HCT116 (cell line): Measurements from ENCODE around the gene UBXN2A. TPM values are rescaled to one million over a fixed set of nuclear protein-coding genes. Genes with fewer than 3 reads are reported as not detected.

Experiments used
- ATAC-seq: fragments of 200-7000 bp; cut with Tn5 transposase; 2 replicates; pipeline ENCODE4 v1.9.1; 2020; ENCODE audit warnings: mild to moderate bottlenecking, moderate library complexity
- BruUV-seq: library from RNA; stranded (reverse); fragments of 400-500 nt; replicated peaks from 2 replicates; lab custom pipeline; 2021; lab: Mats Ljungman, UMichigan
- CTCF ChIA-PET: fragments of 300-600 bp; sonication (Branson Sonifier 250); formaldehyde crosslinking; loops from one replicate; lab custom pipeline; 2021; ENCODE audit warnings: antibody characterized with exemption; lab: Charles Lee
- POLR2A ChIA-PET: fragments of 300-600, 350-600 bp; sonication (Branson Sonifier 250); formaldehyde crosslinking; loops from one replicate; lab custom pipeline; 2021; ENCODE audit warnings: antibody characterized with exemption; lab: Charles Lee
- RAD21 ChIA-PET, 2 experiments: fragments of 300-600 bp; sonication (Branson Sonifier 250); formaldehyde crosslinking; loops; one replicate each; lab custom pipeline; 2023; ENCODE audit warnings: low total read pairs in 2 of 2; ENCODE audit not compliant: uncharacterized antibody in 2 of 2, unreplicated experiment in 2 of 2, low non-redundant PET in 1 of 2; lab: Charles Lee
- DNase-seq: peaks from one replicate; pipeline ENCODE4 v3.0.0-alpha.2; 2010; ENCODE audit warnings: low read depth, low spot score
- H2AFZ ChIP-seq: fragments of 200-600 bp; shearing (Covaris generic), sonication (generic); 2 replicates; pipeline ENCODE4 v1.6.1; 2017; ENCODE audit warnings: low read depth, mixed run types, mixed read lengths, antibody characterized with exemption, low read length; ENCODE audit not compliant: poor library complexity, severe bottlenecking
- H3K27ac ChIP-seq: 2 replicates; pipeline ENCODE4 v1.5.1; 2012; ENCODE audit warnings: low read depth, low read length
- H3K27me3 ChIP-seq: fragments of 200-600 bp; sonication (generic); 2 replicates; pipeline ENCODE4 v1.6.1; 2016; ENCODE audit warnings: mixed run types, low read length, mixed read lengths; ENCODE audit not compliant: insufficient read depth
- H3K36me3 ChIP-seq, 2 experiments: fragments of 200-500 bp in 1 of 2; fragments of 200-600 bp in 1 of 2; sonication (Bioruptor generic) in 1 of 2; sonication (generic) in 1 of 2; 2 replicates each; pipeline versions ENCODE4 v1.5.1 to v1.6.1; 2014 to 2016; ENCODE audit warnings: low read length in 2 of 2, inconsistent platforms in 1 of 2, mixed read lengths in 1 of 2, mixed run types in 1 of 2; ENCODE audit not compliant: insufficient read depth in 2 of 2, control insufficient read depth in 1 of 2
- H3K4me1 ChIP-seq, 2 experiments: fragments of 200-600 bp in 1 of 2; sonication (generic) in 1 of 2; 2 replicates each; pipeline versions ENCODE4 v1.5.1 to v1.6.1; 2012 to 2017; ENCODE audit warnings: low read length in 2 of 2, inconsistent platforms in 1 of 2, mild to moderate bottlenecking in 1 of 2, mixed read lengths in 1 of 2, mixed run types in 1 of 2, moderate library complexity in 1 of 2; ENCODE audit not compliant: insufficient read depth in 2 of 2, control insufficient read depth in 1 of 2
- H3K4me2 ChIP-seq: fragments of 200-600 bp; sonication (generic); 2 replicates; pipeline ENCODE4 v1.6.1; 2017; ENCODE audit warnings: mixed run types, low read length, mixed read lengths
- H3K4me3 ChIP-seq, 2 experiments: fragments of 200-600 bp in 1 of 2; sonication (generic) in 1 of 2; replicated peaks in 1 of 2; 2 replicates each; pipeline ENCODE4 v1.5.1; 2011 to 2016; ENCODE audit warnings: low read length in 2 of 2, control low read depth in 1 of 2, low read depth in 1 of 2, mild to moderate bottlenecking in 1 of 2, mixed read lengths in 1 of 2, mixed run types in 1 of 2
- H3K79me2 ChIP-seq: fragments of 200-600 bp; sonication (generic); 2 replicates; pipeline ENCODE4 v1.6.1; 2017; ENCODE audit warnings: mild to moderate bottlenecking, mixed run types, low read length, moderate library complexity, mixed read lengths; ENCODE audit not compliant: insufficient read depth
- H3K9ac ChIP-seq: fragments of 200-600 bp; sonication (generic); 2 replicates; pipeline ENCODE4 v1.6.1; 2016; ENCODE audit warnings: low read length, mixed read lengths
- H3K9me2 ChIP-seq: fragments of 200-600 bp; sonication (generic), shearing (Covaris generic); 2 replicates; pipeline ENCODE4 v1.6.1; 2017; ENCODE audit warnings: mixed run types, mild to moderate bottlenecking, moderate library complexity; ENCODE audit not compliant: insufficient read depth
- H3K9me3 ChIP-seq, 2 experiments: fragments of 200-500 bp in 1 of 2; fragments of 200-600 bp in 1 of 2; sonication (Bioruptor generic) in 1 of 2; sonication (generic) in 1 of 2; 2 replicates each; pipeline ENCODE4 v1.6.1; 2014 to 2017; ENCODE audit warnings: low read length in 2 of 2, mixed read lengths in 2 of 2, inconsistent platforms in 1 of 2, low read depth in 1 of 2, mild to moderate bottlenecking in 1 of 2, mixed run types in 1 of 2, moderate library complexity in 1 of 2; ENCODE audit not compliant: control insufficient read depth in 1 of 2, insufficient read depth in 1 of 2
- H4K20me1 ChIP-seq: fragments of 200-600 bp; sonication (generic), shearing (Covaris generic); 2 replicates; pipeline ENCODE4 v1.6.1; 2017; ENCODE audit warnings: mixed run types, mild to moderate bottlenecking, moderate library complexity; ENCODE audit not compliant: insufficient read depth
- CBX3 ChIP-seq: IDR thresholded peaks from 2 replicates; pipeline ENCODE4 v1.6.1; 2012; ENCODE audit warnings: low read depth
- CEBPB ChIP-seq: IDR thresholded peaks from 2 replicates; pipeline ENCODE4 v1.6.1; 2012; ENCODE audit warnings: low read depth
- FOSL1 ChIP-seq: IDR thresholded peaks from 2 replicates; pipeline ENCODE4 v1.6.1; 2012; ENCODE audit warnings: low read depth
- JUND ChIP-seq: IDR thresholded peaks from 2 replicates; pipeline ENCODE4 v1.6.1; 2012
- POLR2AphosphoS5 ChIP-seq: IDR thresholded peaks from 2 replicates; pipeline ENCODE4 v1.6.1; 2011; ENCODE audit warnings: mild to moderate bottlenecking, low read depth, low read length, moderate library complexity
- RAD21 ChIP-seq: IDR thresholded peaks from 2 replicates; pipeline ENCODE4 v1.6.1; 2012; ENCODE audit warnings: low read depth, mild to moderate bottlenecking
- ZFX ChIP-seq: fragments of 450-650 bp; IDR thresholded peaks from 2 replicates; pipeline ENCODE4 v1.6.1; 2017
- intact Hi-C: fragments of 100-400 bp; cut with micrococcal nuclease; formaldehyde crosslinking; loops from 2 replicates; pipeline ENCODE4 v1.10.0; 2022
- total RNA-seq: library from RNA; stranded (reverse); gene quantifications from one replicate; pipeline ENCODE4 v1.2.1, GENCODE V29; 2021; ENCODE audit not compliant: unreplicated experiment
- TF ChIP-seq, protein P1 (sequence below), 3 experiments: fragments of 200-600 bp in 1 of 3; sonication (generic) in 1 of 3; IDR thresholded peaks in 2 of 3; conservative IDR thresholded peaks in 1 of 3; 2 replicates each; pipeline ENCODE4 v1.5.1; 2012 to 2017; ENCODE audit warnings: low read depth in 2 of 3, low read length in 2 of 3, antibody characterized with exemption in 1 of 3, borderline replicate concordance in 1 of 3, control low read depth in 1 of 3, mild to moderate bottlenecking in 1 of 3, mixed read lengths in 1 of 3, mixed run types in 1 of 3, moderate library complexity in 1 of 3; ENCODE audit not compliant: insufficient read depth in 1 of 3
- TF ChIP-seq, protein P2 (sequence below): IDR thresholded peaks from 2 replicates; pipeline ENCODE4 v1.6.1; 2012
- TF ChIP-seq, protein P3 (sequence below): IDR thresholded peaks from 2 replicates; pipeline ENCODE4 v1.6.1; 2012; ENCODE audit warnings: low read depth

UBXN2A gene
- total RNA-seq, 1 experiment from 2014 or later: 14.1 TPM

DNA sequence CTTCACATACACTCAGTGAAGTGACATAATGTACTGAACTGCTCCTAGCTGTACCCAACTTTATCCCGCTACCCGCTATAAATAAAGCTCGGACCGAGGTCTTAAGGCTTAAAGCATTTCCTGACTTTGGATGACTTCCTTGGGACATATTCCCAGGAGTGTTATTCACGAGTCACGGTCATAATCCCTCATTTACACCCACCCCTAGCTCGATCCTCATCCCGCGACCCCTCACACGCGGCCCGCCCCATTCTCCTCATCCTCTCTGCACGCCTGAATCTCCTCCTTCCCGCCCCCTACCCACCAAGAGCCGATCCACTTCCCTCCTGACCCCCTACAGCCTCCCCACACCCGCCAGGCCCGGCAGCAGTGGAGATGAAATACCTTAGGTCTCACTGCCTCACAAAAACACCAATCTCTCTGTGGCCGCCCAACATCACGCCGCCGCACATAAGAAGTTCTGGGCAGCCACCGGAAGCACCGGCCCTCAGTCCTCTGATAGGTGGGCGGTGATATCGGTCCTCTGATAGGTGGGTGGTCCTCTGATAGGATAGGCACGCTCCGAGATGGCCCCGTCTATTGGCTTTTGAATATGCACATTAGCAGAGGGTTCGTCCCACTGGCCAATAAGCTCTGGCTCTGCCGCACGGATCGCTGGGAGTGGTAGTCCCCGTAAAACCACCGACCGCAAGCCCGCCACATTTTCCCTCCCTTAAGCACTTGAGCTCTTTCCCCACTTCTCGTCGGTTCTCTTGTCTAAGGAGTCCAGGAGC is 106.9 kb downstream of the UBXN2A start, which contains the start of gene WDCP (continued):
- TF ChIP-seq, protein P1, sequence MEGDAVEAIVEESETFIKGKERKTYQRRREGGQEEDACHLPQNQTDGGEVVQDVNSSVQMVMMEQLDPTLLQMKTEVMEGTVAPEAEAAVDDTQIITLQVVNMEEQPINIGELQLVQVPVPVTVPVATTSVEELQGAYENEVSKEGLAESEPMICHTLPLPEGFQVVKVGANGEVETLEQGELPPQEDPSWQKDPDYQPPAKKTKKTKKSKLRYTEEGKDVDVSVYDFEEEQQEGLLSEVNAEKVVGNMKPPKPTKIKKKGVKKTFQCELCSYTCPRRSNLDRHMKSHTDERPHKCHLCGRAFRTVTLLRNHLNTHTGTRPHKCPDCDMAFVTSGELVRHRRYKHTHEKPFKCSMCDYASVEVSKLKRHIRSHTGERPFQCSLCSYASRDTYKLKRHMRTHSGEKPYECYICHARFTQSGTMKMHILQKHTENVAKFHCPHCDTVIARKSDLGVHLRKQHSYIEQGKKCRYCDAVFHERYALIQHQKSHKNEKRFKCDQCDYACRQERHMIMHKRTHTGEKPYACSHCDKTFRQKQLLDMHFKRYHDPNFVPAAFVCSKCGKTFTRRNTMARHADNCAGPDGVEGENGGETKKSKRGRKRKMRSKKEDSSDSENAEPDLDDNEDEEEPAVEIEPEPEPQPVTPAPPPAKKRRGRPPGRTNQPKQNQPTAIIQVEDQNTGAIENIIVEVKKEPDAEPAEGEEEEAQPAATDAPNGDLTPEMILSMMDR (IDR thresholded peaks at IDR 0.05 in 2 of 3, conservative IDR thresholded peaks at IDR 0.05 in 1 of 3; ENCODE audit: borderline replicate concordance in 1 of 3, insufficient read depth in 1 of 3, low read depth in 2 of 3, low read length in 2 of 3): no peak
- TF ChIP-seq, protein P2, sequence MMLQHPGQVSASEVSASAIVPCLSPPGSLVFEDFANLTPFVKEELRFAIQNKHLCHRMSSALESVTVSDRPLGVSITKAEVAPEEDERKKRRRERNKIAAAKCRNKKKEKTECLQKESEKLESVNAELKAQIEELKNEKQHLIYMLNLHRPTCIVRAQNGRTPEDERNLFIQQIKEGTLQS: no peak

DNA sequence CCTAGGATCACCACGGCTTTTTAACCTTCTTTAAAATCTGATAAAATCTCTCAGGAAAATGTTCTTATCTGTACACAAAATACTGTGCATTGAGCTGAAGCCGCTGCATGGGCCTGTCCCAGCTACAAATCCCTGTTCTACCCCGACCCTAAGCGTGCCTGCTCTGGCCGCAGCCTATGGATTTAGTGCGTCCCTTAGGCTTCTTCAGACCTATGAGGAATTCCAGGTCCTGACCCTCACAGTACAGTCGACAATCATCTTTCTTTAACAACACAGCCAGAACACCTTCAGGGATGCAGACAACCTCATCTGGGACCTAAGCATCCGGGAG is 107.4 kb downstream of the UBXN2A start:
- H3K4me3 ChIP-seq: peak overlapping the region; percentile 22 to 86
- H3K9ac ChIP-seq: peak overlapping the region; percentile 31

More for the DNA sequence above, 107.4 kb downstream of the UBXN2A start:
- no peak for DNase-seq
- peaks cover 13 to 30% of the 10 kb centered on the region in 2 experiments for H3K4me1 ChIP-seq
- peaks cover 28% of the 10 kb centered on the region for H3K79me2 ChIP-seq
- intact Hi-C loops: loop anchor here (2.0 kb wide), 1 partner anchor 75 kb away; the partner anchor contains the start of genes FAM228B and PFN4
- ChIA-PET CTCF (interaction anchor here (0.9 to 1.6 kb wide), 4 partner anchors 37 to 223 kb away, joined by 3 to 8 read pairs (median 4); partner anchors contain the start of genes ATAD2B and TP53I3), RAD21 (interaction anchor here (0.7 kb wide), 2 partner anchors 29 to 1831 kb away, joined by 3 read pairs; no protein-coding TSS in a partner anchor), POLR2A (interaction anchor here (0.6 to 1.6 kb wide), 10 partner anchors 11 to 127 kb away, joined by 3 to 32 read pairs (median 5); partner anchors contain the start of genes ATAD2B, SF3B6 and TP53I3)
- H4K20me1 ChIP-seq: no peaks in the 10 kb centered on the region
- peak overlapping the region; percentile 68 for H2AFZ ChIP-seq
- H3K4me2 ChIP-seq: peak overlapping the region; percentile 90
- peak overlapping the region; percentile 21; the same call in 1 of the 2 replicates for H3K27ac ChIP-seq
- no peaks in the 10 kb centered on the region for H3K36me3 ChIP-seq
- no peaks in the 10 kb centered on the region for H3K27me3 ChIP-seq
- ATAC-seq: peak; percentile 22
- no peak for TF ChIP-seq RAD21
- no peak for TF ChIP-seq POLR2AphosphoS5
- TF ChIP-seq ZFX: peak; percentile 41; the same call in 1 of the 2 replicates
- TF ChIP-seq CEBPB: no peak
- no peak for TF ChIP-seq CBX3
- no peak for TF ChIP-seq FOSL1
- no peak for TF ChIP-seq JUND
- TF ChIP-seq, protein P3, sequence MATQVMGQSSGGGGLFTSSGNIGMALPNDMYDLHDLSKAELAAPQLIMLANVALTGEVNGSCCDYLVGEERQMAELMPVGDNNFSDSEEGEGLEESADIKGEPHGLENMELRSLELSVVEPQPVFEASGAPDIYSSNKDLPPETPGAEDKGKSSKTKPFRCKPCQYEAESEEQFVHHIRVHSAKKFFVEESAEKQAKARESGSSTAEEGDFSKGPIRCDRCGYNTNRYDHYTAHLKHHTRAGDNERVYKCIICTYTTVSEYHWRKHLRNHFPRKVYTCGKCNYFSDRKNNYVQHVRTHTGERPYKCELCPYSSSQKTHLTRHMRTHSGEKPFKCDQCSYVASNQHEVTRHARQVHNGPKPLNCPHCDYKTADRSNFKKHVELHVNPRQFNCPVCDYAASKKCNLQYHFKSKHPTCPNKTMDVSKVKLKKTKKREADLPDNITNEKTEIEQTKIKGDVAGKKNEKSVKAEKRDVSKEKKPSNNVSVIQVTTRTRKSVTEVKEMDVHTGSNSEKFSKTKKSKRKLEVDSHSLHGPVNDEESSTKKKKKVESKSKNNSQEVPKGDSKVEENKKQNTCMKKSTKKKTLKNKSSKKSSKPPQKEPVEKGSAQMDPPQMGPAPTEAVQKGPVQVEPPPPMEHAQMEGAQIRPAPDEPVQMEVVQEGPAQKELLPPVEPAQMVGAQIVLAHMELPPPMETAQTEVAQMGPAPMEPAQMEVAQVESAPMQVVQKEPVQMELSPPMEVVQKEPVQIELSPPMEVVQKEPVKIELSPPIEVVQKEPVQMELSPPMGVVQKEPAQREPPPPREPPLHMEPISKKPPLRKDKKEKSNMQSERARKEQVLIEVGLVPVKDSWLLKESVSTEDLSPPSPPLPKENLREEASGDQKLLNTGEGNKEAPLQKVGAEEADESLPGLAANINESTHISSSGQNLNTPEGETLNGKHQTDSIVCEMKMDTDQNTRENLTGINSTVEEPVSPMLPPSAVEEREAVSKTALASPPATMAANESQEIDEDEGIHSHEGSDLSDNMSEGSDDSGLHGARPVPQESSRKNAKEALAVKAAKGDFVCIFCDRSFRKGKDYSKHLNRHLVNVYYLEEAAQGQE: no peak
- TSS peak; percentile 66 for BruUV-seq
- no peaks in the 10 kb centered on the region for H3K9me2 ChIP-seq
- no peaks in the 10 kb centered on the region for H3K9me3 ChIP-seq
